Measurements from ENCODE around the gene DIRAS3. TPM values are rescaled to one million over a fixed set of nuclear protein-coding genes. Genes with fewer than 3 reads are reported as not detected.
"Not testable (repeated sequence)": the region's sequence is repeated elsewhere in the genome, so short reads cannot be mapped to it uniquely, and the experiment has no call there.

Gene DIRAS3
- polyA plus RNA-seq, 4 donors: 1.6 to 3.2 (median 2.5) TPM

DNA sequence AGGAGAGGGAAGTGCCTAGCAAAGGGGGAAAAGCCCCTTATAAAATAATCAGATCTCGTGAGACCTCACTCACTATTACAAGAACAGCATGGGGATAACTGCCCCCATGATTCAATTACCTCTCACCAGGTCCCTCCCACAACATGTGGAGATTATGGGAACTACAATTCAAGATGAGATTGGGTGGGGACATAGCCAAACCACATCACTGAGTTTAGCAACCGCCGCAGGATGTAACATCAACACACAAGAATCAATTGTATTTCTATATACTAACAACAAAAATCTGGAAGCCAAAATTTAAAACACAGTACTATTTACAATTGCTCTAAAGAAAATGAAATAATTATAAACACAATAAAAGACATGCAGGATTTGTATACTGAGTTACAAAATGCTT is 21.9 kb downstream of the DIRAS3 start:
- DNase-seq (ENCODE audit: low read depth in 4 of 4, low spot score in 3 of 4): no peak

- no peak for DNase-seq (ENCODE audit: low read depth in 4 of 4, low spot score in 3 of 4)
Measured at GRCh38 chr1:68024635-68025338, 25.6 kb downstream of the DIRAS3 start.

DNA sequence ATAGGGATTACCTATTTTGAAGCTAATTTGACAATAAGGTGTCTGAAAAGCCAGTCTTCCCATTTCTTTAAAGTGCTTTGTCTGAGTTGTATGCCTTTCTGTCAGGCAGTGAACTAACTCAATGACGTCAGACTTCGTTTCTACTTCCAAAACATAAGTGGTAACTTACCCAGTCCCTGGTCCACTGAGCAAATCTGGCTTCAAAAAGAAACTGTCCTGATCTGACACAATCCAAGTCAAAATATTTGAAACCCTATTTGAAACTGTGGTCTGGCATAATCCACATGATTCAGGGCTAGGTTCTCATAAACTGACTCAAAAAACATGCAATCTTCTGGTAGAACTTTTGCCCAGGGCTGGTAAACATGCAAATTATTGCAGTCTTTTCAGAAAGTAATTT is 34.0 kb downstream of the DIRAS3 start:
- DNase-seq (ENCODE audit: low read depth in 4 of 4, low spot score in 3 of 4): no peak

DNA sequence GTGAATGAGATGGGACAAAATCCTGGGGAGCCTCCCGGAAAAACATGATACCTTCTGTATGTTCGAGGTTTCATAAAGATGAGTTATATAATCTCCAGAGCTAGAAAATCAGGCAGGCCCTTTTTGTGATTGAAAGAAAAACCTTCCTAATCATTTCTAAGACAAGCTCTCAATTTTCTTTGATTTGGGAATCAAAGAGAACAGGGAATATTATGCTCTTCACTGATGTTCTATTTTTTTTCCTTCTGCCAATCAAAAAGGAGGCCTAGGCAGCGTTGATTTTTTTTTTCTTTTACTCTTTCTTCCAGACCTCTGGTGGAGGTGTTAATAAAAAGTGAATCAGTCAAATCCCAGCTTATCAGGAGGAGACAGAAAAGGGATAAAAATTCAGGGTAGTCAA is 34.5 kb downstream of the DIRAS3 start:
- no peak for DNase-seq (ENCODE audit: low read depth in 4 of 4, low spot score in 3 of 4)

GRCh38 chr1:68015369-68015768 is 35.1 kb downstream of the DIRAS3 start:
- no peak for DNase-seq (ENCODE audit: low read depth in 4 of 4, low spot score in 3 of 4)

DNA sequence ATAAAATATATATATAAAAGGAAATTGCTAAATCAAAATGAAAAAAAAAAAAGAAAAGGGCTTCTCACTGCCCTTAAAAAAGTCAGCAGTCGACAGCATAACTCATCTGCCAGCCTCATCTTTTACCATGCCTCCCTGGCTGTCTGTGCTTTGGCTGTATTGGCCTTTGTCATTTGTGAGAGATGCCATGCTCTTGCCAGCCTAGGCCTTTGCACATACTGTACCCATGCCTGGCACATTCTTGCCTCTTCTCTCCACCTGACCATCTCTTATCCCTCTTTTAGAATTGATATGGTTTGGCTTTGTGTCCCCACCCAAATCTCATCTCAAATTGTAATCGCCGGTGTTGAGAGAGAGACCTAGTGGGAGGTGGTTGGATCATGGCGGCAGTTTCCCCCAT is 37.1 kb downstream of the DIRAS3 start:
- DNase-seq (ENCODE audit: low read depth in 4 of 4, low spot score in 3 of 4): no peak

- no peak for DNase-seq (ENCODE audit: low read depth in 4 of 4, low spot score in 3 of 4)
Measured at GRCh38 chr1:68011657-68012375, 38.6 kb downstream of the DIRAS3 start.

GRCh38 chr1:68010543-68010942 is 39.9 kb downstream of the DIRAS3 start:
- no peak for DNase-seq (ENCODE audit: low read depth in 4 of 4, low spot score in 3 of 4)

DNA sequence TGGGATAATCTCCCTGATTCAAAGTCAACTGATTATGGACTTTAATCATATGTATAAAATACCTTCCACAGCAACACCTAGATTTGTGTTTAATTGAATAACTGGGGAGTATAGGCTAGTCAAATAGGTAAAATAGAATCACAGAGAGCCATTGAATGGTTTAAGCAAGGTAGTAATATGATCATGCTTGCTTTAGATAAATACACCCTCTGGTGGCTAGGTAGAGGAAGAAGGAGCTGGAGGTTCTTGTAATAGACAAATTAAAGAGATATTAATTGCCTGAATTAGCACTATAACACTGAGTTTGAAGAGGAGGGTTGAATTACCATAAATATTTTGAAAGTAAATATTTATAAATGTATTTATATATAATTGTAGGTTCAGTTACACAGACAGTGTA is 40.3 kb downstream of the DIRAS3 start:
- peak in 1 of 4 donors; percentile 2 for DNase-seq (ENCODE audit: low read depth in 4 of 4, low spot score in 3 of 4)

- DNase-seq (ENCODE audit: low read depth in 4 of 4, low spot score in 3 of 4): not testable (repeated sequence)
Measured at GRCh38 chr1:68003626-68004025, 46.8 kb downstream of the DIRAS3 start.

- DNase-seq (ENCODE audit: low read depth in 4 of 4, low spot score in 3 of 4): no peak
Measured at GRCh38 chr1:68000191-68000590, 50.2 kb downstream of the DIRAS3 start.

GRCh38 chr1:67997746-67998145 is 52.7 kb downstream of the DIRAS3 start:
- DNase-seq (ENCODE audit: low read depth in 4 of 4, low spot score in 3 of 4): no peak

Other genes with a start within 250 kb of the DIRAS3 start
- 100 to 1,000 TPM in 3 of 4 donors, 10 to 100 TPM in 1; 98.5 to 138 (median 128) TPM for gene GNG12, start 217.2 kb downstream of the DIRAS3 start, polyA plus RNA-seq (ENCODE audit: insufficient read length in 4 of 4)
- gene WLS, start 181.9 kb upstream of the DIRAS3 start, polyA plus RNA-seq (ENCODE audit: insufficient read length in 4 of 4): 100 to 1,000 TPM; 136 to 189 (median 171) TPM